ENCODE measurements around the gene LAD1. TPM values are rescaled to one million over a fixed set of nuclear protein-coding genes. Genes with fewer than 3 reads are reported as not detected.

LAD1 gene
- total RNA-seq, 1 experiment from 2014 or later: 0.10 TPM

- H3K4me3 ChIP-seq (ENCODE audit: low read depth in 2 of 2, low read length in 2 of 2): no peak overlapping the region
- H3K36me3 ChIP-seq (ENCODE audit: control insufficient read depth, insufficient read depth, low read length): no peaks in the 10 kb centered on the region
- TF ChIP-seq SIN3A (IDR thresholded peaks at IDR 0.05; ENCODE audit: borderline replicate concordance, insufficient read depth, low read depth, low read length): no peak
- TF ChIP-seq, protein P1, sequence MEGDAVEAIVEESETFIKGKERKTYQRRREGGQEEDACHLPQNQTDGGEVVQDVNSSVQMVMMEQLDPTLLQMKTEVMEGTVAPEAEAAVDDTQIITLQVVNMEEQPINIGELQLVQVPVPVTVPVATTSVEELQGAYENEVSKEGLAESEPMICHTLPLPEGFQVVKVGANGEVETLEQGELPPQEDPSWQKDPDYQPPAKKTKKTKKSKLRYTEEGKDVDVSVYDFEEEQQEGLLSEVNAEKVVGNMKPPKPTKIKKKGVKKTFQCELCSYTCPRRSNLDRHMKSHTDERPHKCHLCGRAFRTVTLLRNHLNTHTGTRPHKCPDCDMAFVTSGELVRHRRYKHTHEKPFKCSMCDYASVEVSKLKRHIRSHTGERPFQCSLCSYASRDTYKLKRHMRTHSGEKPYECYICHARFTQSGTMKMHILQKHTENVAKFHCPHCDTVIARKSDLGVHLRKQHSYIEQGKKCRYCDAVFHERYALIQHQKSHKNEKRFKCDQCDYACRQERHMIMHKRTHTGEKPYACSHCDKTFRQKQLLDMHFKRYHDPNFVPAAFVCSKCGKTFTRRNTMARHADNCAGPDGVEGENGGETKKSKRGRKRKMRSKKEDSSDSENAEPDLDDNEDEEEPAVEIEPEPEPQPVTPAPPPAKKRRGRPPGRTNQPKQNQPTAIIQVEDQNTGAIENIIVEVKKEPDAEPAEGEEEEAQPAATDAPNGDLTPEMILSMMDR (IDR thresholded peaks at IDR 0.05): no peak
- no peak for TF ChIP-seq TCF7L2 (IDR thresholded peaks at IDR 0.05; ENCODE audit: low read depth, low read length)
- no peak for TF ChIP-seq POLR2AphosphoS5 (IDR thresholded peaks at IDR 0.05; ENCODE audit: low read depth, low read length)
- TF ChIP-seq REST (IDR thresholded peaks at IDR 0.05; ENCODE audit: insufficient read depth in 1 of 2, low read depth in 2 of 2, low read length in 1 of 2): no peak
- in situ Hi-C loops (cut with HindIII; ENCODE audit: low pct_unique_long_range_greater_than_20kb, low sequenced_read_pairs): no loop called here
- intact Hi-C loops (cut with micrococcal nuclease; ENCODE audit: unreplicated experiment): no loop called here
- ChIA-PET CTCF (no interaction called here), POLR2A (no interaction called here)
- DNase-seq (ENCODE audit: low read depth, low spot score): no peak
- ATAC-seq: no peak
- no peaks in the 10 kb centered on the region for H3K9me3 ChIP-seq (ENCODE audit: control insufficient read depth, insufficient read depth, low read depth, low read length)
- H3K27me3 ChIP-seq (ENCODE audit: control insufficient read depth, insufficient read depth, low read length): no peaks in the 10 kb centered on the region
- H3K4me1 ChIP-seq (ENCODE audit: control insufficient read depth, insufficient read depth, low read length): no peaks in the 10 kb centered on the region
- no TSS peak for BruUV-seq (replicated peaks)
- no peak overlapping the region for H3K27ac ChIP-seq (ENCODE audit: low read length)
Measured at GRCh38 chr1:201430776-201431175, 31.7 kb upstream of the LAD1 start.

DNA sequence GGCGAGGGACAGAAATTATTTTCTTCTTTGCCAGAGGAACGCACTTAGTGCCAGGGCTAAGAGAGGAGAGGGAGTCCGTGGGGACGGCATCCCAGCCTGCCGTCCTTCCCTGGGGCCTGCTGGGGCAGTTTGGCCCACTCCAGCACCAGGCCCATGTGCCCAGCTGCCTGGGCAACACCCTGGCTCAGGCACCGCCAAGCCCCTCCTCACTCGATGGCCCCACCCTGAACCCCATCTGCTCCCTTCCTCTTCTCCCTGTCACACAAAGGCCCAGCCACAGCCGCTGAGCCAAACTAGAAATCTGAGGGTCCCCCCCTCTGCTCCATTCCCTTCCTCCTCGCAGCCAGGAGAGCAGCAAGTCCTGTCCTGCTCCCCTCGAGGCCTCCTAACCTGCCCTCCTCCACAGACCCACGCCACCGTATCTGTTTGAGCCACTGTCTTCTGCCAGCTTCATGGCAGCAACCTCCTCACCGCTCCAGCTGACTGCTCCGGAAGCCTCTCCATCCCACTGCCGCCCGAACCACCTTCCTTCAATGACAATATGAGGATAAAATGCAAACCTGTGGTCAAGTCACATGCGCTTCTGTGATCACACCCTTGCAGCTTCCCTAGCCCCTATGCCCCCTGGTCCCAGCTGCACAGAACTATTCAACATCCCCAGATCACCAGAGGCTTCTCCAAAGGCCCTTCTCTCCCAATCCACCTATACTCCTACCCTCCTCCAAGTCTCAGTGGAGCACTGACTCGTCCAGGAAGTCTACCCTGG lies 30.8 kb upstream of the LAD1 start:
- no peak for DNase-seq (ENCODE audit: low read depth, low spot score)
- ChIA-PET CTCF (no interaction called here), POLR2A (no interaction called here)
- no TSS peak for BruUV-seq (replicated peaks)
- intact Hi-C loops (cut with micrococcal nuclease; ENCODE audit: unreplicated experiment) (no loop called here), in situ Hi-C loops (cut with HindIII; ENCODE audit: low pct_unique_long_range_greater_than_20kb, low sequenced_read_pairs) (no loop called here)
- TF ChIP-seq SIN3A (IDR thresholded peaks at IDR 0.05; ENCODE audit: borderline replicate concordance, insufficient read depth, low read depth, low read length) (no peak), TCF7L2 (IDR thresholded peaks at IDR 0.05; ENCODE audit: low read depth, low read length) (no peak), POLR2AphosphoS5 (IDR thresholded peaks at IDR 0.05; ENCODE audit: low read depth, low read length) (no peak), REST (IDR thresholded peaks at IDR 0.05; ENCODE audit: insufficient read depth in 1 of 2, low read depth in 2 of 2, low read length in 1 of 2) (no peak)
- TF ChIP-seq, protein P1 (IDR thresholded peaks at IDR 0.05): no peak
- no peak overlapping the region for H3K27ac ChIP-seq (ENCODE audit: low read length)
- H3K4me1 ChIP-seq (ENCODE audit: control insufficient read depth, insufficient read depth, low read length): no peaks in the 10 kb centered on the region
- no peak overlapping the region for H3K4me3 ChIP-seq (ENCODE audit: low read depth in 2 of 2, low read length in 2 of 2)
- no peak for ATAC-seq
- no peaks in the 10 kb centered on the region for H3K36me3 ChIP-seq (ENCODE audit: control insufficient read depth, insufficient read depth, low read length)
- H3K27me3 ChIP-seq (ENCODE audit: control insufficient read depth, insufficient read depth, low read length): no peaks in the 10 kb centered on the region
- H3K9me3 ChIP-seq (ENCODE audit: control insufficient read depth, insufficient read depth, low read depth, low read length): no peaks in the 10 kb centered on the region
